Neutrophil (primary cell): ENCODE data around the gene RNF207.

Experiments
- H3K27ac ChIP-seq: fragments of 200-600 bp; sonication (generic); 2 replicates; pipeline ENCODE4 v1.5.1; 2016; ENCODE audit warnings: mild to moderate bottlenecking, moderate library complexity
- H3K27me3 ChIP-seq: fragments of 200-600 bp; sonication (generic); 2 replicates; pipeline ENCODE4 v1.6.0; 2016; ENCODE audit warnings: mild to moderate bottlenecking
- H3K36me3 ChIP-seq: fragments of 200-600 bp; sonication (generic); 2 replicates; pipeline ENCODE4 v1.5.1; 2017
- H3K4me1 ChIP-seq, 2 experiments: fragments of 200-600 bp in 1 of 2; sonication (generic) in 1 of 2; 1 replicate in 1 of 2; 2 replicates in 1 of 2; pipeline versions ENCODE4 v1.5.1 to v1.6.1; 2013 to 2016; ENCODE audit warnings: low read depth in 1 of 2, low read length in 1 of 2, mild to moderate bottlenecking in 1 of 2, moderate library complexity in 1 of 2; ENCODE audit not compliant: control insufficient read depth in 1 of 2, insufficient read depth in 1 of 2
- H3K4me3 ChIP-seq, 2 experiments: fragments of 200-600 bp in 1 of 2; sonication (generic) in 1 of 2; 1 replicate in 1 of 2; 2 replicates in 1 of 2; pipeline ENCODE4 v1.5.1; 2013 to 2016; ENCODE audit warnings: low read depth in 1 of 2, low read length in 1 of 2, mild to moderate bottlenecking in 1 of 2, moderate library complexity in 1 of 2
- H3K9me3 ChIP-seq: fragments of 200-600 bp; sonication (generic); 2 replicates; pipeline ENCODE4 v1.5.1; 2016
- TF ChIP-seq, protein P1 (sequence below): fragments of 200-600 bp; sonication (generic); IDR thresholded peaks from 2 replicates; pipeline ENCODE4 v1.5.1; 2016; ENCODE audit warnings: antibody characterized with exemption

RNF207 gene

DNA sequence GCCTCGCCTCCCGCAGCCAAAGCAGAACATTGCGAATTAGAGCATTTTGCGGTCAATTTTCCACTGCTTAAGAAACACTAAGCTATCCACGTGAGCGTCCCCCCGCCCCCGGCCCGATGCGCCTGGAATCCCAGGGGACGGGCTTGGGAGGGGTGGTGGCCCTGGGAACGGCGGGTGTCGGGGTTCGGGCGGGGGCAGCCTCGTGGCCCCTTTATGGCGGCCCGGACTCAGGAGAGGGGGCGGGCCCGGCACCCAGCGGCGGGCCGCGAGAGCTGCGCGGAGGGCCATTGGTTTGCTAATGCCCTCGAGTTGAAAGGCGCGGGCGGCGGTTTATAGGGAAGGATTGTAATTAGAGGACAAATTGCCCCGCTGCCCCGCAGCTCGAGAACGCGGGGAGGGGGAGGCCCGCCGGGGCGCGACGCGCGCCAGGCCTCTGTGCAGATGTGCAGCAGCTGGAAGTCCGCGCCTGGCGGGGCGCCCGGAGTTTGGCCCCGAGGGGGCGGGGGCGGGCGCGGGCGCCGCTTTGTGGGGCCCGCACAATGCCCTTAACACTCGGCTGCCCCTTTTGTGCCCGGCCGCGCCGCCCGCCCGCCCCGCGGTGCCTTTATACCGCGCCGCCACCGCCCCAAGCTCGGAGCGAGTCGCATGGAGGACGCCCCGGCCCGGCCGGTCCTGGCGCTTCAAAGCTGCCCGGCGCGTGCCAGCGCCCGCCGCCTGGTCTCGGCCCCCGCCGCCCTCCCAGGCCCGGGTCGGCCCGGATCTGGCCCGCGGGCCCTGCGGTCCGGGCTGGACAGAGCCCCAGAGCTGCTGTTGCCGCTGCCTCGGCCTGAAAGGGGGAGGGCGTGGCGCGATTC is 36.2 kb downstream of the RNF207 start:
- H3K4me1 ChIP-seq = peaks cover 0 to 10% of the 10 kb centered on the region in 2 experiments
- TF ChIP-seq, protein P1, sequence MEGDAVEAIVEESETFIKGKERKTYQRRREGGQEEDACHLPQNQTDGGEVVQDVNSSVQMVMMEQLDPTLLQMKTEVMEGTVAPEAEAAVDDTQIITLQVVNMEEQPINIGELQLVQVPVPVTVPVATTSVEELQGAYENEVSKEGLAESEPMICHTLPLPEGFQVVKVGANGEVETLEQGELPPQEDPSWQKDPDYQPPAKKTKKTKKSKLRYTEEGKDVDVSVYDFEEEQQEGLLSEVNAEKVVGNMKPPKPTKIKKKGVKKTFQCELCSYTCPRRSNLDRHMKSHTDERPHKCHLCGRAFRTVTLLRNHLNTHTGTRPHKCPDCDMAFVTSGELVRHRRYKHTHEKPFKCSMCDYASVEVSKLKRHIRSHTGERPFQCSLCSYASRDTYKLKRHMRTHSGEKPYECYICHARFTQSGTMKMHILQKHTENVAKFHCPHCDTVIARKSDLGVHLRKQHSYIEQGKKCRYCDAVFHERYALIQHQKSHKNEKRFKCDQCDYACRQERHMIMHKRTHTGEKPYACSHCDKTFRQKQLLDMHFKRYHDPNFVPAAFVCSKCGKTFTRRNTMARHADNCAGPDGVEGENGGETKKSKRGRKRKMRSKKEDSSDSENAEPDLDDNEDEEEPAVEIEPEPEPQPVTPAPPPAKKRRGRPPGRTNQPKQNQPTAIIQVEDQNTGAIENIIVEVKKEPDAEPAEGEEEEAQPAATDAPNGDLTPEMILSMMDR = no peak
- no peaks in the 10 kb centered on the region for H3K9me3 ChIP-seq
- no peak overlapping the region for H3K27ac ChIP-seq
- no peak overlapping the region for H3K4me3 ChIP-seq
- no peaks in the 10 kb centered on the region for H3K36me3 ChIP-seq
- H3K27me3 ChIP-seq = peaks cover 100% of the 10 kb centered on the region

DNA sequence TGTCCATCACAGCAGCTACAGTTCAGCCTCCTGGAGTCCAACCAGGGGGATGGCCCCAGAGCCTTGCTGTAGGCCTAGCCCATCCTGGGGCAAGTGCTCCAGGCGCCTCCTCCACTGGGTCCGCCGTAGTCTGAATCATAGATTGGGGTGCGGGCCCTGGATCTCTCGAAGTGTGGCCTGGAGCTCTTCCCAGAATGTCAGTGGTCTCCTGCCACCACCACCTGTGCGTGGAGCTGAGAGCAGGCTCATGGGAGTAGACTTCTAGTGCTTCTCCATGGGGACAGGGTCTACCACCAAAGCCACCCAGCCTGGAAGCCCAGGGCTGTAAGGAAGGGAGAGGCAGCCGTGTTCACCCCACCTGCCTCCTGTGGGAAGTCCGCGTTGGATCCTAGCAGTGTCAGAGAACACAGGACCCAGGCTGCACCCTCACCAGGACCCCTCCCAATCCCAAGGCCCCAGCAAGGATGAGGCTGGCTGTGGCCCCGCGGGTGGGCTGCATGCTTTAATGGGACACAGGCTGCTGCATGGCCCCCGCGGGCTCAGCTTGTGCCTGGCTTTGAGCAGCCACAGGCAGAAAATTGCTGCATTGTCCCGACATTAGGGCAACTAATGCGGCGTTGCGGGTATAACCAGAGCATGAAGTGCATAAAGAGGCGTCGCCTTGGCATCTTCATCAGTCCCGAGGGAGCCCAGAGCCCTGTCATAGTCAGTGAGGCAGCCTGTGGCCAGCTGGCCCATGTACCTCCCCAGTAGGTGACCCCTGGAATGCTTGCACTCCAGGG is 37.3 kb downstream of the RNF207 start:
- H3K9me3 ChIP-seq = no peaks in the 10 kb centered on the region
- no peak overlapping the region for H3K27ac ChIP-seq
- H3K4me3 ChIP-seq = no peak overlapping the region
- H3K4me1 ChIP-seq = peaks cover 0 to 10% of the 10 kb centered on the region in 2 experiments
- no peaks in the 10 kb centered on the region for H3K36me3 ChIP-seq
- TF ChIP-seq, protein P1 = no peak
- peaks cover 100% of the 10 kb centered on the region for H3K27me3 ChIP-seq

DNA sequence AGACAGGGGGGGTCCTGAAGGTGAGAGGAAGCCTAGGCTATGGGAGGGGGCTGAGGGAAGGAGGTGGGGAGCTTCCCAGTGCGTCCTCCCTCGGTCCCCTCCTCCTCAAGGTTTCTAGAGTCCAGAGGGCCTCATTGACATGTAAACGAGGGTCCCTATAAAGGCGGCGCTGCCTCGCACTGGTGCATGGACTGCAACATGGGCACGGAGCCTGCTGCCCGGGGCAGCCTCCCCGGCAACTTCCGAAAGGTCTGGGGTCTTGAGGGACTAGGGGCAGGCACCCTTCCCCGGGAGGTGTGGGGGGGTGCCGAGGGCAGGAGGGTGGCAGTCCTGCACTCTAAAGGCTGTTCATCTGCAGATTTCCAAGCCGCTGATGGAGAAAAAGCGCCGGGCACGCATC is 38.1 kb downstream of the RNF207 start, which contains the start of gene HES3:
Gene HES3 (plus strand): TSS at position 187 of the 400 bp plus-strand sequence. CDS start 187 bp downstream, at position 374.
- H3K9me3 ChIP-seq = no peaks in the 10 kb centered on the region
- no peak within 1 kb of the TSS for H3K27ac ChIP-seq
- H3K27me3 ChIP-seq = peaks cover 100% of the 10 kb centered on the region
- TF ChIP-seq, protein P1 = no peak
- H3K4me3 ChIP-seq = no peak within 1 kb of the TSS
- H3K4me1 ChIP-seq = peaks cover 0 to 10% of the 10 kb centered on the region in 2 experiments
- H3K36me3 ChIP-seq = no peaks in the 10 kb centered on the region

DNA sequence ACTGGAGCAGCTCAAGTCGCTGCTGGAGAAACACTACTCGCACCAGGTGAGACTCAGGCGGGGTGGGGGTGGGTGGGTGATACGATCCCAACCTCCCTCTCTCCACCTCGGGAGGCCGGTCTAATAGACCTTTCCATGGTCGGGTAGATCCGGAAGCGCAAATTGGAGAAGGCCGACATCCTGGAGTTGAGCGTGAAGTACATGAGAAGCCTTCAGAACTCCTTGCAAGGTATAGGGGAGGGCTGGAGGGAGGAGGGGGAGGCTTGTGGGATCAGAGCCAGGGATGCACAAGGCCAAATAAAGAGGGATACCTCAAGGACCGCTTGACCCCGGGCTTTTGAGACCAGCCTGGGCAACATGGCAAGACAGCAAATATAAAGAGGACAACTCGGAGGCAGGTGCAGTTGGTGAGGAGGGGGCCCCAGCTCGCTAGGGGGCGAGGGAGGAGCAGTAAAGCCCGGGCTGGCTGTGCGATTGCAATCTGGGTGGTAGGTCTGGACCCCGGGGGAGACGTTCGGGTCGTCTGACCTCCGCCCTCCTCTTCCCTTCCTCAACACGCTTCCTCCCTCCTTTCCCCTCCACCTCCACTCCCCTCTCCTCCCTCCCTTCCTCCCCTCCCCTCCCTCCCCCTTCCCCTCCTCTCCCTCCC is 38.6 kb downstream of the RNF207 start:
- Histone ChIP-seq H3K27me3 (peaks cover 100% of the 10 kb centered on the region), H3K4me1 (peaks cover 0 to 10% of the 10 kb centered on the region in 2 experiments), H3K36me3 (no peaks in the 10 kb centered on the region), H3K4me3 (no peak overlapping the region), H3K9me3 (no peaks in the 10 kb centered on the region), H3K27ac (no peak overlapping the region)
- TF ChIP-seq, protein P1 = no peak

DNA sequence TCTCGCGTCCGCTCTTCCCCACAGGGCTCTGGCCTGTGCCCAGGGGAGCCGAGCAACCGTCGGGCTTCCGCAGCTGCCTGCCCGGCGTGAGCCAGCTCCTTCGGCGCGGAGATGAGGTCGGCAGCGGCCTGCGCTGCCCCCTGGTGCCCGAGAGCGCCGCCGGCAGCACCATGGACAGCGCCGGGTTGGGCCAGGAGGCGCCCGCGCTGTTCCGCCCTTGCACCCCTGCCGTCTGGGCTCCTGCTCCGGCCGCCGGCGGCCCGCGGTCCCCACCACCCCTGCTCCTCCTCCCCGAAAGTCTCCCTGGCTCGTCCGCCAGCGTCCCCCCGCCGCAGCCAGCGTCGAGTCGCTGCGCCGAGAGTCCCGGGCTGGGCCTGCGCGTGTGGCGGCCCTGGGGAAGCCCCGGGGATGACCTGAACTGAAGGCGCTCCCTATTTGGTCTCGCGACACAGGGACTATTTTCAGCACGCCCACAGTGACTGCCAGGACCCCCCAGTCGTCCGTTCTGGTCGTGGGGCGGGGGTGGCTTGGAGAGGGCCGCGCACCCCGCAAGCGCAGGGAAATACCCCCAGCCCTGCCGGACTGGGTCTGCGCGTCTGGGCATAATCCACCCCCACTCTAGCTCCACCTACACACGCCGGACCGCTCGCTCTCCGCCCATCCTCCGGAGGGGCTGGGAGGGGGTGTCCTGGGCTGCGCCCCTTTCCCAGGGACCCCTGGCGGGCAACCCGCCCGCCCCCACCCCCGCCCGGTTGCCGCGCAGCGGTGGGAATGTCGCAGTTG is 39.4 kb downstream of the RNF207 start:
- Histone ChIP-seq H3K9me3 (no peaks in the 10 kb centered on the region), H3K4me3 (no peak overlapping the region), H3K27me3 (peaks cover 100% of the 10 kb centered on the region), H3K36me3 (no peaks in the 10 kb centered on the region), H3K4me1 (peaks cover 0 to 10% of the 10 kb centered on the region in 2 experiments), H3K27ac (no peak overlapping the region)
- TF ChIP-seq, protein P1 = no peak
